ENCODE data around the gene PROX1. TPM values are rescaled to one million over a fixed set of nuclear protein-coding genes. Genes with fewer than 3 reads are reported as not detected.

PROX1 gene
- total and polyA plus RNA-seq, 2 donors (not counting 1 experiment from before 2014, with no cell fraction given) = 0.24 to 3.8 TPM

GRCh38 chr1:213953806-213954205 lies 34.0 kb upstream of the PROX1 start:
- Mint-ChIP-seq H3K4me1 (no peaks in the 10 kb centered on the region), H3K27ac (no peak overlapping the region), H3K9me3 (ENCODE audit: insufficient read depth) (no peaks in the 10 kb centered on the region), H3K27me3 (peaks cover 21% of the 10 kb centered on the region), H3K4me3 (no peak overlapping the region)
- no peaks in the 10 kb centered on the region for H3K9me3 ChIP-seq (ENCODE audit: control extremely low read depth in 1 of 3, control insufficient read depth in 2 of 3, insufficient read depth in 1 of 3, low read length in 2 of 3)
- no peak for ATAC-seq (ENCODE audit: low read depth)
- H3K79me2 ChIP-seq (ENCODE audit: control insufficient read depth, insufficient read depth, low read length) = no peaks in the 10 kb centered on the region
- H3K27ac ChIP-seq (ENCODE audit: low read length in 2 of 2) = no peak overlapping the region
- H4K20me1 ChIP-seq (ENCODE audit: control insufficient read depth, insufficient read depth, low read length, poor library complexity, severe bottlenecking) = no peaks in the 10 kb centered on the region
- no peak overlapping the region for H2AFZ ChIP-seq (ENCODE audit: insufficient read depth, low read depth, low read length, poor library complexity, severe bottlenecking)
- no peak overlapping the region for H3K9ac ChIP-seq (ENCODE audit: low read length)
- H3K36me3 ChIP-seq (replicated peaks in 1 of 2; ENCODE audit: control extremely low read depth in 1 of 2, control insufficient read depth in 1 of 2, extremely low read depth in 1 of 2, insufficient read depth in 2 of 2, low read length in 1 of 2) = no peaks in the 10 kb centered on the region
- CTCF ChIA-PET = no interaction called here
- H3K27me3 ChIP-seq (replicated peaks in 1 of 4; ENCODE audit: control extremely low read depth in 1 of 4, control insufficient read depth in 3 of 4, insufficient read depth in 4 of 4, low read length in 3 of 4) = no peaks in the 10 kb centered on the region
- POLR2A ChIA-PET = no interaction called here
- TF ChIP-seq EZH2 (IDR thresholded peaks at IDR 0.05; ENCODE audit: borderline replicate concordance, insufficient read depth, low read depth, low read length, poor library complexity, severe bottlenecking) = no peak
- TF ChIP-seq, protein P1, sequence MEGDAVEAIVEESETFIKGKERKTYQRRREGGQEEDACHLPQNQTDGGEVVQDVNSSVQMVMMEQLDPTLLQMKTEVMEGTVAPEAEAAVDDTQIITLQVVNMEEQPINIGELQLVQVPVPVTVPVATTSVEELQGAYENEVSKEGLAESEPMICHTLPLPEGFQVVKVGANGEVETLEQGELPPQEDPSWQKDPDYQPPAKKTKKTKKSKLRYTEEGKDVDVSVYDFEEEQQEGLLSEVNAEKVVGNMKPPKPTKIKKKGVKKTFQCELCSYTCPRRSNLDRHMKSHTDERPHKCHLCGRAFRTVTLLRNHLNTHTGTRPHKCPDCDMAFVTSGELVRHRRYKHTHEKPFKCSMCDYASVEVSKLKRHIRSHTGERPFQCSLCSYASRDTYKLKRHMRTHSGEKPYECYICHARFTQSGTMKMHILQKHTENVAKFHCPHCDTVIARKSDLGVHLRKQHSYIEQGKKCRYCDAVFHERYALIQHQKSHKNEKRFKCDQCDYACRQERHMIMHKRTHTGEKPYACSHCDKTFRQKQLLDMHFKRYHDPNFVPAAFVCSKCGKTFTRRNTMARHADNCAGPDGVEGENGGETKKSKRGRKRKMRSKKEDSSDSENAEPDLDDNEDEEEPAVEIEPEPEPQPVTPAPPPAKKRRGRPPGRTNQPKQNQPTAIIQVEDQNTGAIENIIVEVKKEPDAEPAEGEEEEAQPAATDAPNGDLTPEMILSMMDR (IDR thresholded peaks at IDR 0.05) = no peak
- intact Hi-C loops (cut with micrococcal nuclease) = no loop called here
- no peaks in the 10 kb centered on the region for H3K4me1 ChIP-seq (ENCODE audit: control insufficient read depth in 2 of 2, insufficient read depth in 2 of 2, low read length in 2 of 2)
- 80% methylated on average over 8 of the region's 8 CpGs for WGBS (ENCODE audit: insufficient coverage)
- no peak overlapping the region for H3K4me2 ChIP-seq (replicated peaks; ENCODE audit: low read depth, low read length, poor library complexity, severe bottlenecking)
- H3K4me3 ChIP-seq (ENCODE audit: control extremely low read depth in 1 of 5, extremely low read depth in 1 of 5, insufficient read depth in 1 of 5, low read depth in 2 of 5, low read length in 4 of 5) = no peak overlapping the region
- no peak for DNase-seq

DNA sequence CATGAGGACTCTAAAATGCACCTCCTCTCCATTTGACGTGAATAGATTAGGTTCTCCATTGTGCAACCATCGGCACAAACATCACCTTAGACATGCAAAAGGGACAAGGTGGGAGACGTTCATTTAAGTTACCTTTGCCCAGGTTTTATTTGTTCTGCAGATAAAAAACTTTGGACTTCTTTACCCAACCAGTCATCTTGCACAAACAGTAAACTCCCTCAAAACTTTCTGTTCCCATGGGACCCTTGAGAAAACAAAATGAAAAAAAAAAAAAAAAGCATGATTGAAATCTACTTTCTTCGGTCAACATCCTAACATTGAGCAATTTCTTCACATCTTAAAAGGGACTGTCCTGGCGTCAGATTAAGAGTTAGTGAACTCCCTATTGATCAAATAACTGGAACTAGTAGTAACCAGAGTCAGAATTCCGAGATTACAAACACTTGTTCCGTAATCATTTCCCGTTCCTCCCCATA lies 31.4 kb upstream of the PROX1 start:
- H3K9ac ChIP-seq (ENCODE audit: low read length) = no peak overlapping the region
- no peak overlapping the region for H3K27ac Mint-ChIP-seq
- H3K27ac ChIP-seq (ENCODE audit: low read length in 2 of 2) = no peak overlapping the region
- no peaks in the 10 kb centered on the region for H3K9me3 Mint-ChIP-seq (ENCODE audit: insufficient read depth)
- ATAC-seq (ENCODE audit: low read depth) (no peak), DNase-seq (no peak)
- no peaks in the 10 kb centered on the region for H4K20me1 ChIP-seq (ENCODE audit: control insufficient read depth, insufficient read depth, low read length, poor library complexity, severe bottlenecking)
- ChIA-PET CTCF (no interaction called here), POLR2A (no interaction called here)
- H3K4me1 ChIP-seq (ENCODE audit: control insufficient read depth in 2 of 2, insufficient read depth in 2 of 2, low read length in 2 of 2) = no peaks in the 10 kb centered on the region
- no peaks in the 10 kb centered on the region for H3K36me3 ChIP-seq (replicated peaks in 1 of 2; ENCODE audit: control extremely low read depth in 1 of 2, control insufficient read depth in 1 of 2, extremely low read depth in 1 of 2, insufficient read depth in 2 of 2, low read length in 1 of 2)
- no peak overlapping the region for H3K4me3 ChIP-seq (ENCODE audit: control extremely low read depth in 1 of 5, extremely low read depth in 1 of 5, insufficient read depth in 1 of 5, low read depth in 2 of 5, low read length in 4 of 5)
- H3K4me2 ChIP-seq (replicated peaks; ENCODE audit: low read depth, low read length, poor library complexity, severe bottlenecking) = no peak overlapping the region
- H3K4me3 Mint-ChIP-seq = no peak overlapping the region
- H3K9me3 ChIP-seq (ENCODE audit: control extremely low read depth in 1 of 3, control insufficient read depth in 2 of 3, insufficient read depth in 1 of 3, low read length in 2 of 3) = no peaks in the 10 kb centered on the region
- TF ChIP-seq, protein P1 (IDR thresholded peaks at IDR 0.05) = no peak
- TF ChIP-seq EZH2 (IDR thresholded peaks at IDR 0.05; ENCODE audit: borderline replicate concordance, insufficient read depth, low read depth, low read length, poor library complexity, severe bottlenecking) = no peak
- H3K4me1 Mint-ChIP-seq = no peaks in the 10 kb centered on the region
- 89% methylated on average over 4 of the region's 8 CpGs for WGBS (ENCODE audit: insufficient coverage)
- peaks cover 17% of the 10 kb centered on the region for H3K27me3 Mint-ChIP-seq
- no peaks in the 10 kb centered on the region for H3K79me2 ChIP-seq (ENCODE audit: control insufficient read depth, insufficient read depth, low read length)
- H3K27me3 ChIP-seq (replicated peaks in 1 of 4; ENCODE audit: control extremely low read depth in 1 of 4, control insufficient read depth in 3 of 4, insufficient read depth in 4 of 4, low read length in 3 of 4) = no peaks in the 10 kb centered on the region
- H2AFZ ChIP-seq (ENCODE audit: insufficient read depth, low read depth, low read length, poor library complexity, severe bottlenecking) = no peak overlapping the region
- intact Hi-C loops (cut with micrococcal nuclease) = no loop called here

Data from B cell (primary cell).